Endothelial cell of umbilical vein (primary cell): Measurements from ENCODE around the gene SFSWAP.
"Not testable (repeated sequence)": the region's sequence is repeated elsewhere in the genome, so short reads cannot be mapped to it uniquely, and the experiment has no call there.

Experiments
- EZH2 ChIP-seq: IDR thresholded peaks from 2 replicates; pipeline ENCODE4 v1.6.1; 2012; ENCODE audit warnings: borderline replicate concordance, low read depth, mild to moderate bottlenecking, moderate library complexity, low read length, inconsistent platforms; ENCODE audit not compliant: severe bottlenecking
- FOS ChIP-seq: IDR thresholded peaks from 2 replicates; pipeline ENCODE4 v1.6.1; 2011; ENCODE audit warnings: mild to moderate bottlenecking, low read length, moderate library complexity, borderline replicate concordance; ENCODE audit not compliant: insufficient read depth
- GATA2 ChIP-seq: IDR thresholded peaks from 2 replicates; pipeline ENCODE4 v1.7.0; 2011; ENCODE audit warnings: low read depth, mild to moderate bottlenecking, moderate library complexity, mixed read lengths, low read length; ENCODE audit not compliant: insufficient read length, insufficient read depth
- JUN ChIP-seq: IDR thresholded peaks from 2 replicates; pipeline ENCODE4 v1.6.1; 2011; ENCODE audit warnings: borderline replicate concordance, low read depth; ENCODE audit not compliant: insufficient read length, insufficient read depth
- MYC ChIP-seq: IDR thresholded peaks from one replicate; pipeline ENCODE4 v1.6.1; 2011; ENCODE audit warnings: mild to moderate bottlenecking, low read depth, low read length
- POLR2A ChIP-seq: IDR thresholded peaks from 2 replicates; pipeline ENCODE4 v1.6.1; 2012; ENCODE audit warnings: low read depth, mild to moderate bottlenecking, control low read depth, low read length
- POLR2AphosphoS5 ChIP-seq: IDR thresholded peaks from 2 replicates; pipeline ENCODE4 v1.6.1; 2012; ENCODE audit warnings: low read depth, mild to moderate bottlenecking, control low read depth, low read length, moderate library complexity; ENCODE audit not compliant: insufficient read depth
- TF ChIP-seq, protein P1 (sequence below), 2 donors: IDR thresholded peaks; 1 replicate in 1 of 2; 2 replicates in 1 of 2; pipeline ENCODE4 v1.5.1; 2011; ENCODE audit warnings: low read length in 2 of 2, mild to moderate bottlenecking in 2 of 2, moderate library complexity in 2 of 2, control low read depth in 1 of 2, inconsistent platforms in 1 of 2, low read depth in 1 of 2; ENCODE audit not compliant: insufficient read depth in 1 of 2; ENCODE audit errors: extremely low read depth in 1 of 2
- TF ChIP-seq, protein P2 (sequence below): IDR thresholded peaks from 2 replicates; pipeline ENCODE4 v1.6.1; 2011; ENCODE audit not compliant: insufficient read depth, insufficient read length

DNA sequence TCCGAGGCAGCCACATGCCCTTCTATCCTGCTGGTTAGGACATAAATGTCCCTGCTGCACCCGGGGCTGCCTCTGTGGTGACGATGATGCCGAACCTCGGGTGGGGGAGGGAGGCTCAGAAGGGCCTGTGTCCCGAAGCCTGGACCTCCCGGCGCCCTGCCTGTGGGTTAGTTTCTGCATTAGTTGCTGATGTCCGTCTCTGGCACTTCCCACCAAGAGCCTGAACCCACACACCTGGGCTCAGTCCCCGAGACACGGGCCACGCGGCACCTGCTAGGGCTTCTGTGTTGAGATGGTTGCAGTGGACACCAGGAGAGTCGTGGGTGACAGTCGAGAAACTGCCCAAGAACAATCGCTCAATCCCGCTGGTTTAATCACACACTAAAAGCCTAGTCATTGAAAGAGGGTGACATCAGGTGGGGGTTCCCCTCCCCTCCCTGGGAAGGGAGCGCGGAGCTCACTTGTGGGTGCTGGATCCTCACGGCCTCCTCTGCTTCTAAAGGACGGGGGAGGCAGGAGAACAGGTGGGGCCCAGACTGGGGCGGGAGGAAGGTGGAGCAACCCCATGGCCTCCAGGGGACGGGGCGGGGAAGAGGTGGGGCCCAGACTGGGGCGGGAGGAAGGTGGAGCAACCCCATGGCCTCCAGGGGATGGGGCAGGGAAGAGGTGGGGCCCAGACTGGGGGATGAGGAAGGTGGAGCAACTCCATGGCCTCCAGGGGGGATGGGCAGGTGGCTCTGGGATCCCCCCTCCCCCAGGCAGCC is 29.0 kb upstream of the SFSWAP start:
- TF ChIP-seq, protein P1, sequence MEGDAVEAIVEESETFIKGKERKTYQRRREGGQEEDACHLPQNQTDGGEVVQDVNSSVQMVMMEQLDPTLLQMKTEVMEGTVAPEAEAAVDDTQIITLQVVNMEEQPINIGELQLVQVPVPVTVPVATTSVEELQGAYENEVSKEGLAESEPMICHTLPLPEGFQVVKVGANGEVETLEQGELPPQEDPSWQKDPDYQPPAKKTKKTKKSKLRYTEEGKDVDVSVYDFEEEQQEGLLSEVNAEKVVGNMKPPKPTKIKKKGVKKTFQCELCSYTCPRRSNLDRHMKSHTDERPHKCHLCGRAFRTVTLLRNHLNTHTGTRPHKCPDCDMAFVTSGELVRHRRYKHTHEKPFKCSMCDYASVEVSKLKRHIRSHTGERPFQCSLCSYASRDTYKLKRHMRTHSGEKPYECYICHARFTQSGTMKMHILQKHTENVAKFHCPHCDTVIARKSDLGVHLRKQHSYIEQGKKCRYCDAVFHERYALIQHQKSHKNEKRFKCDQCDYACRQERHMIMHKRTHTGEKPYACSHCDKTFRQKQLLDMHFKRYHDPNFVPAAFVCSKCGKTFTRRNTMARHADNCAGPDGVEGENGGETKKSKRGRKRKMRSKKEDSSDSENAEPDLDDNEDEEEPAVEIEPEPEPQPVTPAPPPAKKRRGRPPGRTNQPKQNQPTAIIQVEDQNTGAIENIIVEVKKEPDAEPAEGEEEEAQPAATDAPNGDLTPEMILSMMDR (IDR thresholded peaks at IDR 0.05; ENCODE audit: extremely low read depth in 1 of 2, insufficient read depth in 1 of 2, low read depth in 1 of 2, low read length in 2 of 2) = not testable (repeated sequence)
- TF ChIP-seq POLR2AphosphoS5, EZH2, FOS, POLR2A, JUN, MYC, GATA2: not testable (repeated sequence)
- TF ChIP-seq, protein P2, sequence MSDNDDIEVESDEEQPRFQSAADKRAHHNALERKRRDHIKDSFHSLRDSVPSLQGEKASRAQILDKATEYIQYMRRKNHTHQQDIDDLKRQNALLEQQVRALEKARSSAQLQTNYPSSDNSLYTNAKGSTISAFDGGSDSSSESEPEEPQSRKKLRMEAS = not testable (repeated sequence)
